HG03103 (cell line): ENCODE results near the gene WNK2.
"Not testable (repeated sequence)": the region's sequence is repeated elsewhere in the genome, so short reads cannot be mapped to it uniquely, and the experiment has no call there.

ENCODE experiments used
- ATAC-seq: cut with Tn5 transposase; IDR thresholded peaks from one replicate; pipeline ENCODE4 v1.9.1; 2021; ENCODE audit warnings: low read depth; ENCODE audit not compliant: unreplicated experiment

The WNK2 gene

DNA sequence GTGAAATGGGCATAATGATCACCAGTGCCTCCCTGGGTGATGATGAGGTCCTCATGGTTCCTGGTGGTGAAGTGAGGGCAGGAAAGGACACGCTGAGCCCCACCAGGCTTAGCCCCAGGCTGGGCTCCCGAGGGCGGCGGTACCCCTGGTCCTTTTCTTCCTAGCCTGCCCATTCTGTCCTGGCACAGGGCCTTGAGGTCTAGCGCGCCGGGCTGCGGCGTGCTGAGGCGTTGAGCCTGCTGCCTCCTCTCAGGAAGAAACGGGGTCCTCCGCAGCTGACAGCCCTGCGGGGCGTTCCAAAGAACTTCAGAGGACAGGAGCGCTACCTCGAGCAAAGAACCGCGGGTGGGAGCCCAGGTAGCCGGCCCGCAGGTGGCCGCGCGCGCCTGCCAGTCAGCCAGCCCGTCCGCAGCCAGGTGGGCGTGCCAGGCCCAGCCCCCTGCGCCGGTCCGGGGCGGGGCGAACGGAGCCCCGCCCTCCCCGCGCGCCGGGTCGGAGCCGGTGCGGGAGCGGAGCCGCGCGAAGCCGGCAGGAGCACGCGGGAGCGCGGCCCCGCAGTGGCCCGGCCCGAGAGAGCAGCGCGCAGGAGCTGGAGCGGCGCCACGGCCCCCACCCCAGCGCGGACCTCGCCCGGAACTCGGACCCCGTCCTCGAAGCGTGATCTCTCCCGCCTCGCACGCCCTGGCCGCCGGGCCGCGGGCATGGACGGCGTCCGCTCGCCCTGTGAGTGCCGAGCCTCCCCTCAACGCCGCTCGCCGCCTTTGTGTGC, at the start of gene WNK2:
Gene WNK2 (plus strand): TSS at position 477 of the 769 bp plus-strand sequence. CDS start 791 bp downstream, outside the sequence.
- ATAC-seq, result no peak

- ATAC-seq, result no peak
Observed at GRCh38 chr9:93134740-93135444, 49.0 kb upstream of the WNK2 start.

DNA sequence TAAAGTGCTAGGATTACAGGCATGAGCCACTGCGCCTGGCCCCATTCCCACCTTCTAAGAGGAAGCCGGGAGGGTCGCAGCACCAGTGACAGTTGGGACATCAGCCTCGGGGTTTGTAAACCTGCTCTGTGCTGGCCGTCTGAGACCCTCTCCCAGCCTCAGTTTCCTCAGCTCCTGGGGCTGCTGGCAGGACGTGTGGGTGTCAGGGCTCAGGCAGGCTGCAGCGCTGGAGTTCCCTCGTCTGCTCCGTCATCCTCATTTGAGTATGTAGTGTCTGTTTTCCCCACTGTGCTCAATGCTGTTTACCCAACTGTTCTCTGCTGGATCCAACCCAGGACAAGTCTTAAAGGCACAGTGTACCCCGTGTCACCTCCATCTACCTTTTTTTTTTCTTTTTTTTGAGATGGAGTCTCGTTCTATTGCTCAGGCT, 47.9 kb upstream of the WNK2 start:
- ATAC-seq, result no peak

DNA sequence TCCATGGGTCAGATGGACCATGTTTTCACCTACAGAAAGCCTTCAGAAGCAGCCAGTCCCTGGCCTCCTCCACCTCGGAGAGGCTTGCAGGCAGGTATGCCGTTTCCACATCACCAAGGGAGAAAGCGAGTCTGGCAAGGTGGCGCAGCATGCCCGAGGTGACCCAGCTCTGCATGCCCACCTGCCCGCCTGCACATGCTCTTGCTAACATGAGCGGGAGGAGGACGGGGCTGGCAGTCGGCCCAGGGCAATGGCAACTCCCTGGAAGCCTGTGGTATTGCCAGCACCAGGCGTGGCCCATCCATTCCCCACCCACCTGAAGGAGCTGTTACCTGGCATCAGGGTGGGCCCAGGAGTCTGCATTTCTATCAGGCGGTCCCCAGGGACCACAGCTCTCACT, 46.6 kb upstream of the WNK2 start:
- no peak for ATAC-seq

GRCh38 chr9:93138171-93138764, 45.7 kb upstream of the WNK2 start:
- no peak for ATAC-seq

GRCh38 chr9:93139365-93140182, 44.4 kb upstream of the WNK2 start:
- no peak for ATAC-seq

DNA sequence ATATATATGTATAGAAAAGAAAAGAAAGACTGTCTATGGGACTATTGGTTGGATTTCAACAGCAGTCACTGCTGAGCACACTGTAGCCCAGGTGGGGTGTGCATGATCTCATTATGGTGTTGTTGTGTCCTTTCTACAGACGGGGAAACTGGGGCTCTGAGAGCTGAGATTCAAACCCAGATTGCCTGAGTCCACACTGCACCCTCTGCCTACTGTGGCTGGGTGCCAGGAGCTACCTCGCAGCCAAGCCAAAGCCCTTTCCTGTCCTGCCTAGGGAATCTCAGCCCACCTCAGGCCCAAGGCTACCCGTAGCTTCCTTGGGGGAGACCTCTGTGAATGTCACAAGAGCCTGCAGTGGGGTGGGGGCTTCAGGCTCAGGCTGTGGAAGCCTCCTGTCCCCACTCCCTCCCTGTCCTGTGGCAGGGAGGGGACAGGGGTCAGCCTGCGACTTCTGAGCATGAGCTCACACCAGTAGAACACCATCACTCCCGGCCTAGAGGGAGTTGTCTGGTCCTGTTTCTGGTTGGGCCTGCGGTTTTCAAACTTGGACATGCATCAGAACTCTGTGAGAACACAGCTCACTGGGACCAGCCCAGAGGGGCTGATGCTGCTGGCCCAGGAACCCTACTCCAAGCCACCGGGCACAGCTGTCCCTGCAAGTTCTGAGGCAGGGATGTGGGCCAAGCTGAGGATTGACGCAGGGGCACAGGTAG, 42.0 kb upstream of the WNK2 start:
- no peak for ATAC-seq

GRCh38 chr9:93143830-93144530, 40.0 kb upstream of the WNK2 start:
- no peak for ATAC-seq

DNA sequence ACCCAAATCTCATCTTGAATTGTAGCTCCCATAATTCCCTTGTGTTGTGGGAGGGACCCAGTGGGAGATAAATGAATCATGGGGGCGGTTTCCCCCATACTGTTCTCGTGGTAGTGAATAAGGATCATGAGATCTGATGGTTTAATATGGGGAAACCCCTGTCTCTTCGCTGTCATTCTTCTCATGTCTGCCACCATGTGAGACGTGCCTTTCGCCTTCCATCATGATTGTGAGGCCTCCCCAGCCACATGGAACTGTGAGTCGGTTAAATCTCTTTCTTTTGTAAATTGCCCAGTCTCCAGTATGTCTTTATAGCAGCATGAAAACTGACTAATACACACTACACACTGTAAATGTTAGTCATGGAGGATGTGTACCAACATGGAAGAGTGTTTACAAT, 37.2 kb upstream of the WNK2 start:
- not testable (repeated sequence) for ATAC-seq

- ATAC-seq, result no peak
Observed at GRCh38 chr9:93147632-93148031, 36.3 kb upstream of the WNK2 start.

DNA sequence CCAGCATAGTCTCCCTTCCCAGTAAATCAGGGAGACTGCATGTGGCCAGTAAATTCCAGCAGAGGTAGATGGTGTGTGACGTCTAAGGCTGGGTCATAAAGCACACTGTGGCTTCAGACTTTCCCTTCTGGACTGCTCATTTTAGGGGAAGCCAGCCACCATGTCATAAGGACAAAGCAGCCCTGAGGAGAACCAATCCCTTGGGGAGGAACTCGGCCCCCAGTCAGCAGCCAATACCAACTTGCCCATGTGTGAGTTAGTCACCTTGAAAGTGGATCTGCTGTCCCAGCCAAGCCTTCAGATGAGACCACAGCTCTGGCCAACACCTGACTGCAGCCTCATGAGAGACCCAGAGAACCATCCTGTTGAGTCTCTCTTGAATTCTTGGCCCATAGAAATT, 35.2 kb upstream of the WNK2 start:
- no peak for ATAC-seq

DNA sequence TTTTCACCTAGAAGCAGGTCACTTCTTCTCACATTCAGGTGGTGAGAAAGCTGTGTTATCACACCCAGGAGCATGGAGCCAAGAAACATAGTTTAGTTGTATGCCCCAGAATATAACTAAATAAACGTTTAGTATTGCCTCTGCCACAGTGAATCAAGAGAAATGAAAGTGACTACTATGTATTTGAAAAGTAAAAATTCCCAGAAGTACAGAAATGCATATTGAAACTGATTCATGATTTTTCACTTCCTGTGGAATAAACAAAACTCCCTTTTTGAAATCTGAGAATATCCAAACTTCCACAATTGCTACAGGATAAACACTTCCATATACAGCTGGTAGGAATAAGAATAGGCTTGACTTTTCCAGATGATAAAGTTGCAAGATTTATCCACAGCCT, 34.6 kb upstream of the WNK2 start:
- no peak for ATAC-seq

DNA sequence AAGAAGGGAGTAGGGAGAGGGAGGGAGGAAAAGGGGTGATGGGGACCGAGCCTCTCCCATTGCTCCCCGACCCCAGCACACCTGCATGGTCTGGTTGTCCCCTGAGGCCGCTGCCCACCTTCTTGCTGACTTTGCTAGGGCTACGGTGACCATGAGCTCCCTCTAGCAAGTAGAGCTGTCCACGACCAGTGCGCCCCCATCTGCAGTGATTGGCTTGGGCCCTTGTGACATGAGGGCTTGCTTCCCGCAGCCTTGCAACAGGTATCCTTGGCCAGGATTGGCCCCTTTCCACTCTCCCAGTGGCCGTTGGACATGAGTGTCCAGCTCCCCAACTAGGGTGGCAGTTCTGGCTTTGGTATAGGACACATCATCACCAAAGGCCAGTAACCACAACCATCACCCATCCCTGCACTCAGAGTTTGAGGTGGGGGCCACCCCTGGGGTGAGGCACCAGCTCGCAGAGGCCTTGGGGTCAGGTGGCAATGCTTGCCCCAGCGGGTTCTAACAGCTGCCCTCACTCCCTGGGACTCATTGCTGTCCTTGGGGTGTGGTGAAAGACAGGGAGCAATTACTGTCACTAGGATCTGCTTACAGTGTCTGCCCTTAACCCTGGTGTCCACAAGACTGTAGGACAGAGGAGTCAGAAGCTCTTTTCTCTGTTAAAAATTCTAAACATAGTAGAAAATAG, 32.7 kb upstream of the WNK2 start:
- no peak for ATAC-seq

- no peak for ATAC-seq
Observed at GRCh38 chr9:93154293-93154903, 29.5 kb upstream of the WNK2 start.

DNA sequence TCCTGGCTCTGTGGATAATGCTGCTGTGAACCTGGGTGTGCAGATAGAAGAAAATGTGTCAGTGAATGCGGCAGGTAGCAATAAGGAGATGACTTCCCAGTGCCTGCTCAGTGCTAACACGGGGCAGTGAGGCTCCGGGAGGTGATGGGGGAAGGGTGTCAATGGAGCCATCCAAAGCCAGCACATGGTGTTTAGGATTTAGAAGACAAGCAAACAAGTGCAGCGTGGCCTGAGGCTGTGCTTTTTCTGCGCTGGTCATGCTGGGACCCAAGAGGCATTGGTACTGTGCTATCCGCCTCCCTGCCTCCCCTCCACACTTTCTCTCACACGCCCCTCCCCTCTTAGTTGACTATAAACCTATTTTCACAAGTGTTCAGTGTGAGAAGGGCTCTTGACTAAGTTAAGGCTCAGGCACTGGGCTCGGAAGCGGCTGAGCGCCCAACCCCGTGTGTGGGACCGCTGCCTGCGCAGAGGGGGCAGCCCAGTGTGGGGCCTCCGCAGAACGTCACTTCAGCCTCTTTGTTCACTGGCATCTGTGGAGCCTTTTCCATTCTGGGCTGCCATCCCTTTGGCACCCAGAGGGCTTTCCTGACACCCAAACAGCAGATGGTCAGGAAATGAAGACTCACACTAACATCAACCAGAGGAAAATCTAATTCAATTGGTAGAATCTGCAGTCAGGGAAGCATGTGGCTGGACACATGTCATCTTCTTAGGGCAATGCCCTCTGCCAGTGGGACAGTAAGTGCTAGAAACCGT, 28.0 kb upstream of the WNK2 start:
- no peak for ATAC-seq

DNA sequence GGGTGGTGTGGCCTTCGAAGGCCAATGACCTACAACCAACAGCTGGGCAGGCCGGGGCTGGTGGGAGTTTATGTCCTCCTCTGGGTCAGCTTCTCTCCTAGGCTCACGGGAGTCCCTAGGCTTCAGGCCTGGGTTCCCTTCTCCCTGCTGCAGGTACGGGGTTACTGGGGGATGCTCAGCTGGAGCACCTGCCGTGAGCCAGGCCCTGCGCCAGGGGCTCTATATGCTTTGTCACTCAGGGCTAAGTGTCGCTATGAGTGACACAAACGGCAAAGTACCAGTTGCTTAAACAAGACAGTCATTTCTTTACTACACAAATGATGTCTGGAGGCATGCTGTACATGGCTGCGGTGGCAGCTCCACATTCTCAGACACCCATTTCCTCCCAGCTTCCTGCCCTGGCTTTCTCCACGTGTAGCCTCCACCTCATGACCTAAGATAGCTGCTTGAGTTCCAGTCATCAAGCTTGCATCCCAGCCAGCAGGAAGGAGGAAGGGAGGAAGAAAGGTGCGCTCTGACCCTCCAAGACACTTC, 27.4 kb upstream of the WNK2 start:
- ATAC-seq, result no peak

DNA sequence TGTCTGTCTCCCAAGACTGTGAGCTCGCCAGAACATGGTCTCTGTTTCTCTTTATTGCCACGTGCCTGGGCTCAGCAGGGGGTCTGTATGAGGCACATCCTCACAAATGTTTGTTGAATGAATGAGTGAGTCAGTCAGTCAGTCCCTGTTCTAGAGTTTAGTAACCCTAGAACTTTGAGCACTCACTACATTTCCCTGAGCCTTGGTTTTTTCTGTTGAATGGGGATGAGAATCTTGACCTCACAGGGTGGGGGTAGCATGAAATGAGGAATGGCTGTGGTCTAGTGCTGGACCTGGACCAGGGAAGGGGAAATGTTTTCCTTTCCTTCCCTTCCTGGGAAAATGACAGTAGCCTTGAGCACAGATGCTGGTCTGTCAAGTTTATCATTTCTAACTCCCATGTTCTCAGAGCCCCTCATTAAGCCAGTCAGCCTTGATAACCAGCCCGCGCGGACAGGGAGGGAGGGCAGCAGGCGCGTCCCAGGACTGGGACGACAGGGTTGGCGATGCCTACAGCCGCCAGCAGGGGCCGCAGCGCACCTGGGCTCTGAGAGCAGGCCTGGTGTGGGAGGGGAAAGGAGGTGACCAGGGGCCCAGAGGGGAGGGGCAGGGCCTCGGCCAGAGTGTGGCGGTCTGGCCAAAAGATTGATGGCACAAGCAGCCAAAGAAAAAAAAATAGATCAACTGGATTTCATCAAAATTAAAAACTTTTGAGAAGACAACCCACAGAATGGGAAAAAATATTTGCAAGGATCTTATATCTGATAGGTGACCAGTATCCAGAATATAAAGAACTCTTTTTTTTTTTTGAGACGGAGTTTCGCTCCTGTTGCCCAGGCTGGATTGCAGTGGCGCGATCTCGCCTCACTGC, 24.1 kb upstream of the WNK2 start:
- ATAC-seq, result peak; percentile 80
